ENCODE data around the gene RNF157. TPM values are rescaled to one million over a fixed set of nuclear protein-coding genes. Genes with fewer than 3 reads are reported as not detected.

The RNF157 gene
- total and polyA plus RNA-seq, 2 of the 4 experiments (the other 2 are of a cell fraction) = 0.54 to 1.3 TPM

DNA sequence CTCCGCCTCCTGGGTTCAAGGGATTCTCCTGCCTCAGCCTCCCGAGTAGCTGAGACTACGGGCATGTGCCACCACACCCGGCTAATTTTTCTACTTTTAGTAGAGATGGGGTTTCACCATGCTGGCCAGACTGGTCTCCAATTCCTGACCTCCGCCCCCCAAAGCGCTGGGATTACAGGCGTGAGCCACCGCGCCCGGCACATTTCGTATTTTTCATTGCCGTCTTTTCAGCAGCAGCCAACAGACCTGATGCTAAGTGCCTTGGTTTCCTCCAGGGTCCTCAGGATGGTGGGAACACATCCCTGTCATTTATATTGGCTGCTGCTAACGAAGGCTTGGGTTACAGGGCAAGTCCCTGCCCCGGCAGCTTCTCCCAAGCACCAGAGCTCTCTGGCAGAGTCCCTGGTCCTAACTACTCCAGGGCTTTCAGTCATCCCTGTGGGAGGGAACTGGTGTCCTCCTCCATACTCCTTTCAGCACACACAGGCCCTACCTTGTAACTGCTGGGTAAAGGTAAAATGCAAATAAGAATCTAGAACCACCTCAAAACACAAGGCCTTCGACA, 1.5 kb upstream of the RNF157 start:
- no peak overlapping the region for H3K27ac ChIP-seq (ENCODE audit: insufficient read depth, low read length)
- in situ Hi-C loops (cut with MboI; ENCODE audit: low sequenced_read_pairs) = no loop called here
- H3K4me3 ChIP-seq (ENCODE audit: insufficient read depth, low read depth, low read length) = no peak overlapping the region
- no peak overlapping the region for H2BK15ac ChIP-seq (ENCODE audit: low read depth, low read length)
- no peak overlapping the region for H3K14ac ChIP-seq (replicated peaks; ENCODE audit: low read depth, low read length)
- H3K36me3 ChIP-seq (ENCODE audit: control insufficient read depth, insufficient read depth, low read length) = no peaks in the 10 kb centered on the region
- H2AFZ ChIP-seq (replicated peaks; ENCODE audit: low read length, poor library complexity) = no peak overlapping the region
- peaks cover 21% of the 10 kb centered on the region for H3K27me3 ChIP-seq (ENCODE audit: control insufficient read depth, insufficient read depth, low read length)
- no peak overlapping the region for H3K56ac ChIP-seq (ENCODE audit: extremely low read depth, insufficient read depth, low read length)
- peak overlapping the region; percentile 40; the same call in 1 of the 2 replicates for H2AK5ac ChIP-seq (ENCODE audit: low read depth, low read length)
- no peak for ATAC-seq (ENCODE audit: low read depth)
- dilution Hi-C loops (cut with HindIII; ENCODE audit: low sequenced_read_pairs, unreplicated experiment) = no loop called here
- no peak overlapping the region for H2BK120ac ChIP-seq (ENCODE audit: low read depth, low read length)
- H3K4me1 ChIP-seq (ENCODE audit: control insufficient read depth, insufficient read depth, low read length) = peaks cover 5% of the 10 kb centered on the region; the same call in 1 of the 2 replicates
- H4K8ac ChIP-seq (ENCODE audit: low read depth in 2 of 2, low read length in 2 of 2) = no peak overlapping the region
- CTCF ChIA-PET = interaction anchor here (0.7 kb wide), 1 partner anchor 10 kb away, joined by 3 read pairs; no protein-coding TSS in a partner anchor
- H2AK9ac ChIP-seq (replicated peaks; ENCODE audit: low read depth, low read length, poor library complexity) = no peak overlapping the region
- peaks cover 4% of the 10 kb centered on the region for H3K9me1 ChIP-seq (ENCODE audit: insufficient read depth, low read length)
- no peak overlapping the region for H3K9ac ChIP-seq (ENCODE audit: low read depth, low read length)
- H2BK5ac ChIP-seq (ENCODE audit: low read depth, low read length, poor library complexity, severe bottlenecking) = no peak overlapping the region
- TF ChIP-seq NFE2L2 (IDR thresholded peaks at IDR 0.05; ENCODE audit: low read depth, low read length) (no peak), MAFK (IDR thresholded peaks at IDR 0.05; ENCODE audit: low read depth, low read length) (no peak), BHLHE40 (IDR thresholded peaks at IDR 0.05; ENCODE audit: low read depth, low read length) (no peak), POLR2A (IDR thresholded peaks at IDR 0.05; ENCODE audit: low read depth, low read length) (no peak), CEBPB (IDR thresholded peaks at IDR 0.05; ENCODE audit: low read depth, low read length) (no peak), SMC3 (IDR thresholded peaks at IDR 0.05; ENCODE audit: low read depth, low read length) (no peak), CHD1 (IDR thresholded peaks at IDR 0.05; ENCODE audit: low read depth, low read length) (no peak), MXI1 (IDR thresholded peaks at IDR 0.05; ENCODE audit: borderline replicate concordance, low read depth, low read length) (no peak), RFX5 (IDR thresholded peaks at IDR 0.05; ENCODE audit: low read depth, low read length) (no peak), RCOR1 (IDR thresholded peaks at IDR 0.05; ENCODE audit: insufficient replicate concordance, low read length) (no peak), FOS (IDR thresholded peaks at IDR 0.05; ENCODE audit: low read depth, low read length) (no peak), RAD21 (IDR thresholded peaks at IDR 0.05; ENCODE audit: low read length) (no peak), MAZ (IDR thresholded peaks at IDR 0.05; ENCODE audit: borderline replicate concordance, low read depth, low read length) (no peak)
- TF ChIP-seq, protein P1, sequence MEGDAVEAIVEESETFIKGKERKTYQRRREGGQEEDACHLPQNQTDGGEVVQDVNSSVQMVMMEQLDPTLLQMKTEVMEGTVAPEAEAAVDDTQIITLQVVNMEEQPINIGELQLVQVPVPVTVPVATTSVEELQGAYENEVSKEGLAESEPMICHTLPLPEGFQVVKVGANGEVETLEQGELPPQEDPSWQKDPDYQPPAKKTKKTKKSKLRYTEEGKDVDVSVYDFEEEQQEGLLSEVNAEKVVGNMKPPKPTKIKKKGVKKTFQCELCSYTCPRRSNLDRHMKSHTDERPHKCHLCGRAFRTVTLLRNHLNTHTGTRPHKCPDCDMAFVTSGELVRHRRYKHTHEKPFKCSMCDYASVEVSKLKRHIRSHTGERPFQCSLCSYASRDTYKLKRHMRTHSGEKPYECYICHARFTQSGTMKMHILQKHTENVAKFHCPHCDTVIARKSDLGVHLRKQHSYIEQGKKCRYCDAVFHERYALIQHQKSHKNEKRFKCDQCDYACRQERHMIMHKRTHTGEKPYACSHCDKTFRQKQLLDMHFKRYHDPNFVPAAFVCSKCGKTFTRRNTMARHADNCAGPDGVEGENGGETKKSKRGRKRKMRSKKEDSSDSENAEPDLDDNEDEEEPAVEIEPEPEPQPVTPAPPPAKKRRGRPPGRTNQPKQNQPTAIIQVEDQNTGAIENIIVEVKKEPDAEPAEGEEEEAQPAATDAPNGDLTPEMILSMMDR (conservative IDR thresholded peaks at IDR 0.05; ENCODE audit: low read depth, low read length) = no peak
- TF ChIP-seq, protein P2, sequence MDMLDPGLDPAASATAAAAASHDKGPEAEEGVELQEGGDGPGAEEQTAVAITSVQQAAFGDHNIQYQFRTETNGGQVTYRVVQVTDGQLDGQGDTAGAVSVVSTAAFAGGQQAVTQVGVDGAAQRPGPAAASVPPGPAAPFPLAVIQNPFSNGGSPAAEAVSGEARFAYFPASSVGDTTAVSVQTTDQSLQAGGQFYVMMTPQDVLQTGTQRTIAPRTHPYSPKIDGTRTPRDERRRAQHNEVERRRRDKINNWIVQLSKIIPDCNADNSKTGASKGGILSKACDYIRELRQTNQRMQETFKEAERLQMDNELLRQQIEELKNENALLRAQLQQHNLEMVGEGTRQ (IDR thresholded peaks at IDR 0.05; ENCODE audit: low read depth, low read length) = no peak
- TF ChIP-seq, protein P3, sequence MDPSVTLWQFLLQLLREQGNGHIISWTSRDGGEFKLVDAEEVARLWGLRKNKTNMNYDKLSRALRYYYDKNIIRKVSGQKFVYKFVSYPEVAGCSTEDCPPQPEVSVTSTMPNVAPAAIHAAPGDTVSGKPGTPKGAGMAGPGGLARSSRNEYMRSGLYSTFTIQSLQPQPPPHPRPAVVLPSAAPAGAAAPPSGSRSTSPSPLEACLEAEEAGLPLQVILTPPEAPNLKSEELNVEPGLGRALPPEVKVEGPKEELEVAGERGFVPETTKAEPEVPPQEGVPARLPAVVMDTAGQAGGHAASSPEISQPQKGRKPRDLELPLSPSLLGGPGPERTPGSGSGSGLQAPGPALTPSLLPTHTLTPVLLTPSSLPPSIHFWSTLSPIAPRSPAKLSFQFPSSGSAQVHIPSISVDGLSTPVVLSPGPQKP (IDR thresholded peaks at IDR 0.05; ENCODE audit: borderline replicate concordance, low read depth, low read length) = no peak
- H4K5ac ChIP-seq (ENCODE audit: low read depth, low read length) = no peak overlapping the region
- no peak overlapping the region for H4K91ac ChIP-seq (ENCODE audit: insufficient read depth, low read depth, low read length)
- H2BK20ac ChIP-seq (ENCODE audit: low read depth, low read length) = no peak overlapping the region
- H3K9me3 ChIP-seq (ENCODE audit: control insufficient read depth, insufficient read depth, low read length) = no peaks in the 10 kb centered on the region
- H3K4me2 ChIP-seq (ENCODE audit: low read depth, low read length) = no peak overlapping the region
- no TSS peak for BruUV-seq (replicated peaks)
- no peak overlapping the region for H3K23ac ChIP-seq (ENCODE audit: low read depth, low read length)
- intact Hi-C loops (cut with micrococcal nuclease) = loop anchor here (2.0 kb wide), 1 partner anchor 23 kb away; the partner anchor contains the start of gene UBALD2
- POLR2A ChIA-PET (ENCODE audit: unreplicated experiment) = interaction anchor here (0.5 kb wide), 1 partner anchor 10 kb away, joined by 3 read pairs; no protein-coding TSS in a partner anchor
- H3K18ac ChIP-seq (ENCODE audit: low read depth, low read length) = no peak overlapping the region
- H3K79me1 ChIP-seq (ENCODE audit: low read depth in 1 of 2, low read length in 2 of 2) = no peaks in the 10 kb centered on the region
- no peaks in the 10 kb centered on the region for H4K20me1 ChIP-seq (ENCODE audit: insufficient read depth, low read length)
- DNase-seq = no peak
- 94% methylated on average over 8 of the region's 15 CpGs; no CpG with 5 or more reads in 1 of the 2 experiments for WGBS, 2 experiments (ENCODE audit: extremely low coverage in 2 of 2, insufficient read length in 1 of 2)
- no peak overlapping the region for H3K4ac ChIP-seq (ENCODE audit: low read depth, low read length)

Measured in IMR-90 (cell line).